H1 (cell line): ENCODE data around the gene IGLON5. TPM values are rescaled to one million over a fixed set of nuclear protein-coding genes. Genes with fewer than 3 reads are reported as not detected.

Source experiments
- CTCF ChIA-PET: fragments of 300-600 bp; sonication (Branson Sonifier 250); formaldehyde crosslinking; loops from one replicate; lab custom pipeline; 2021; ENCODE audit not compliant: partially characterized antibody; lab: Charles Lee
- POLR2A ChIA-PET: fragments of 300-600 bp; sonication (Branson Sonifier 250); formaldehyde crosslinking; loops from one replicate; lab custom pipeline; 2021; ENCODE audit warnings: inconsistent platforms; ENCODE audit not compliant: partially characterized antibody; lab: Charles Lee
- DNase-seq, 2 experiments: peaks; one replicate each; pipeline versions ENCODE4 v3.0.0 to v3.0.0-alpha.2; 2010 to 2022; ENCODE audit warnings: low spot score in 2 of 2, low read depth in 1 of 2, mixed read lengths in 1 of 2
- FAIRE-seq: peaks from 2 replicates; lab custom pipeline; 2011; peaks lifted over from hg19 to GRCh38; lab: Jason Lieb, UNC
- H2AFZ ChIP-seq: 2 replicates; pipeline ENCODE4 v1.8.1; 2012; ENCODE audit warnings: low read length, inconsistent platforms
- H2AK5ac ChIP-seq: 2 replicates; pipeline ENCODE4 v1.6.1; 2013; ENCODE audit warnings: low read depth, low read length
- H2BK120ac ChIP-seq: replicated peaks from 2 replicates; pipeline ENCODE3; 2013; ENCODE audit warnings: low read depth, low read length, inconsistent platforms
- H2BK12ac ChIP-seq: 2 replicates; pipeline ENCODE4 v1.6.1; 2013; ENCODE audit warnings: low read depth, low read length
- H2BK15ac ChIP-seq: 2 replicates; pipeline ENCODE4 v1.6.1; 2013; ENCODE audit warnings: low read length
- H2BK20ac ChIP-seq: 2 replicates; pipeline ENCODE4 v1.6.1; 2013; ENCODE audit warnings: low read length
- H2BK5ac ChIP-seq: 2 replicates; pipeline ENCODE4 v1.6.1; 2013; ENCODE audit warnings: low read depth, low read length
- H3K14ac ChIP-seq: 2 replicates; pipeline ENCODE4 v1.6.1; 2013; ENCODE audit warnings: inconsistent platforms; ENCODE audit not compliant: insufficient read length
- H3K18ac ChIP-seq: 2 replicates; pipeline ENCODE4 v1.6.1; 2013; ENCODE audit warnings: low read length; ENCODE audit errors: extremely low read depth
- H3K23ac ChIP-seq: 2 replicates; pipeline ENCODE4 v1.6.1; 2013; ENCODE audit warnings: inconsistent platforms; ENCODE audit not compliant: insufficient read length
- H3K23me2 ChIP-seq: 2 replicates; pipeline ENCODE4 v1.6.1; 2013; ENCODE audit warnings: low read depth, low read length
- H3K27ac ChIP-seq: 2 replicates; pipeline ENCODE4 v1.6.1; 2011; ENCODE audit warnings: low read depth, low read length, inconsistent platforms
- H3K27me3 ChIP-seq, 4 experiments: replicated peaks in 1 of 4; 1 replicate in 1 of 4; 2 replicates in 3 of 4; pipeline versions ENCODE4 v1.6.1 to v1.8.1; 2011 to 2013; ENCODE audit warnings: low read length in 3 of 4, mild to moderate bottlenecking in 3 of 4, inconsistent platforms in 2 of 4, mixed read lengths in 2 of 4, moderate library complexity in 1 of 4; ENCODE audit not compliant: control insufficient read depth in 3 of 4, insufficient read depth in 3 of 4; ENCODE audit errors: extremely low read depth in 1 of 4
- H3K36me3 ChIP-seq, 4 experiments: 2 replicates each; pipeline versions ENCODE4 v1.6.1 to v1.8.1; 2011 to 2013; ENCODE audit warnings: mild to moderate bottlenecking in 4 of 4, low read length in 3 of 4, moderate library complexity in 2 of 4, control low read depth in 1 of 4, inconsistent platforms in 1 of 4; ENCODE audit not compliant: insufficient read depth in 4 of 4, control insufficient read depth in 2 of 4
- H3K4ac ChIP-seq: replicated peaks from 2 replicates; pipeline ENCODE3; 2013; ENCODE audit warnings: low read length, low read depth, mixed read lengths, inconsistent platforms; ENCODE audit not compliant: insufficient read length
- H3K4me1 ChIP-seq, 4 experiments: replicated peaks in 1 of 4; 1 replicate in 1 of 4; 2 replicates in 3 of 4; pipeline versions ENCODE4 v1.6.1 to v1.8.1; 2011 to 2013; ENCODE audit warnings: low read length in 3 of 4, inconsistent platforms in 2 of 4, mixed read lengths in 1 of 4; ENCODE audit not compliant: insufficient read depth in 4 of 4, control insufficient read depth in 3 of 4
- H3K4me2 ChIP-seq, 2 experiments: 2 replicates each; pipeline versions ENCODE4 v1.6.1 to v1.8.1; 2011 to 2013; ENCODE audit warnings: low read depth in 2 of 2, low read length in 2 of 2, control low read depth in 1 of 2, inconsistent platforms in 1 of 2, mild to moderate bottlenecking in 1 of 2; ENCODE audit not compliant: insufficient read depth in 1 of 2
- H3K4me3 ChIP-seq, 4 experiments: fragments of 200-600, 300-600 bp in 1 of 4; sonication (generic), shearing (Covaris generic), sonication (Bioruptor Twin) in 1 of 4; 2 replicates each; pipeline versions ENCODE4 v1.5.1 to v1.8.1; 2011 to 2016; ENCODE audit warnings: low read length in 4 of 4, low read depth in 3 of 4, control low read depth in 2 of 4, inconsistent platforms in 2 of 4, mild to moderate bottlenecking in 2 of 4, mixed read lengths in 1 of 4, moderate library complexity in 1 of 4; ENCODE audit not compliant: insufficient read depth in 2 of 4; ENCODE audit errors: extremely low read depth in 1 of 4
- H3K56ac ChIP-seq: replicated peaks from 2 replicates; pipeline ENCODE3; 2013; ENCODE audit warnings: low read depth, mild to moderate bottlenecking, mixed read lengths, low read length, inconsistent platforms; ENCODE audit not compliant: insufficient read length
- H3K79me1 ChIP-seq: 2 replicates; pipeline ENCODE4 v1.6.1; 2013; ENCODE audit warnings: low read depth, low read length, control low read depth
- H3K79me2 ChIP-seq, 2 experiments: 2 replicates each; pipeline versions ENCODE4 v1.6.1 to v1.8.1; 2012 to 2013; ENCODE audit warnings: low read length in 2 of 2, mild to moderate bottlenecking in 2 of 2, inconsistent platforms in 1 of 2; ENCODE audit not compliant: insufficient read depth in 2 of 2, control insufficient read depth in 1 of 2
- H3K9ac ChIP-seq, 4 experiments: replicated peaks in 1 of 4; 1 replicate in 1 of 4; 2 replicates in 3 of 4; pipeline versions ENCODE4 v1.6.1 to v1.8.1; 2011 to 2013; ENCODE audit warnings: low read depth in 3 of 4, low read length in 3 of 4, control low read depth in 2 of 4, mild to moderate bottlenecking in 2 of 4, moderate library complexity in 2 of 4, inconsistent platforms in 1 of 4; ENCODE audit errors: extremely low read depth in 1 of 4
- H3K9me3 ChIP-seq, 2 experiments: 2 replicates each; pipeline versions ENCODE4 v1.6.1 to v1.8.1; 2012 to 2013; ENCODE audit warnings: mild to moderate bottlenecking in 2 of 2, moderate library complexity in 2 of 2, control low read depth in 1 of 2, inconsistent platforms in 1 of 2, low read depth in 1 of 2, low read length in 1 of 2, mixed read lengths in 1 of 2; ENCODE audit not compliant: insufficient read depth in 2 of 2
- H4K20me1 ChIP-seq, 2 experiments: replicated peaks in 1 of 2; 2 replicates each; pipeline versions ENCODE3 to v1.8.1; 2011 to 2013; ENCODE audit warnings: inconsistent platforms in 2 of 2, low read length in 2 of 2, mild to moderate bottlenecking in 1 of 2; ENCODE audit not compliant: insufficient read depth in 2 of 2, control insufficient read depth in 1 of 2
- H4K5ac ChIP-seq: 2 replicates; pipeline ENCODE4 v1.6.1; 2013; ENCODE audit warnings: low read length, low read depth, mixed read lengths, inconsistent platforms; ENCODE audit not compliant: insufficient read length
- H4K8ac ChIP-seq: 2 replicates; pipeline ENCODE4 v1.8.0; 2013; ENCODE audit warnings: mild to moderate bottlenecking, moderate library complexity, low read length, inconsistent platforms; ENCODE audit not compliant: insufficient read depth; ENCODE audit errors: extremely low read depth
- H4K91ac ChIP-seq: replicated peaks from 2 replicates; pipeline ENCODE3; 2013; ENCODE audit warnings: low read length, mixed read lengths, inconsistent platforms; ENCODE audit not compliant: insufficient read length
- whole genome bisulfite sequencing, 2 experiments: shearing (Covaris generic) in 1 of 2; methylation state at CpG; one replicate each; pipeline versions ENCODE4 v1.1.6 to v1.1.7; 2013 to 2015; ENCODE audit warnings: low lambda C conversion rate in 2 of 2, mixed read lengths in 2 of 2, inconsistent platforms in 1 of 2, low coverage in 1 of 2, missing lambda C conversion rate in 1 of 2; ENCODE audit not compliant: insufficient replicate concordance in 2 of 2, insufficient coverage in 1 of 2, insufficient read length in 1 of 2; ENCODE audit errors: extremely low coverage in 1 of 2, missing lambda C conversion rate in 1 of 2; 5-methylcytosine and 5-hydroxymethylcytosine counted together
- polyA plus RNA-seq, 7 experiments: library from polyadenylated mRNA; depleted of rRNA in 3 of 7; stranded (reverse) in 5 of 7; unstranded in 2 of 7; fragments of >200 nt in 5 of 7; fragments of 200-250 nt in 2 of 7; gene quantifications; 1 replicate in 5 of 7; 2 replicates in 1 of 7; 4 replicates in 1 of 7; pipeline versions ENCODE4 v1.2.1 to v1.2.3, GENCODE V29; 2011 to 2013; ENCODE audit warnings: missing spikeins in 2 of 7, mixed read lengths in 2 of 7
- total RNA-seq: library from RNA; stranded (reverse); fragmentation: NEBNext Ultra II Directional; extraction: Animal tissue kit (Norgen Biotek cat#: 25700); gene quantifications from 2 replicates; pipeline ENCODE4 v1.2.1, GENCODE V29; 2021

Gene IGLON5
- total and polyA plus RNA-seq, 2 of the 8 experiments (the other 6 are each of a cell fraction or from before 2014, with no cell fraction given): 31.8 to 34.6 TPM

GRCh38 chr19:51331193-51331592 is 19.7 kb downstream of the IGLON5 start:
- H3K27me3 ChIP-seq: peaks cover 0 to 6% (median 4%) of the 10 kb centered on the region in 4 experiments; a peak in 4 of 7 replicates
- H4K5ac ChIP-seq: no peak overlapping the region
- H3K4me3 ChIP-seq: no peak overlapping the region
- ChIA-PET POLR2A (interaction anchor here (1.3 kb wide), 1 partner anchor 11 kb away, joined by 3 read pairs; no protein-coding TSS in a partner anchor), CTCF (interaction anchor here (0.6 to 1.3 kb wide), 2 partner anchors 91 to 1314 kb away, joined by 3 read pairs; no protein-coding TSS in a partner anchor)
- no peak overlapping the region for H2BK12ac ChIP-seq
- H4K91ac ChIP-seq: no peak overlapping the region
- no peak overlapping the region for H3K27ac ChIP-seq
- H3K23me2 ChIP-seq: peaks cover 4% of the 10 kb centered on the region; the same call in 1 of the 2 replicates
- H3K4ac ChIP-seq: no peak overlapping the region
- WGBS, 2 experiments: 79% methylated on average over 3 of the region's 3 CpGs; no CpG with 5 or more reads in 1 of the 2 experiments
- H3K79me1 ChIP-seq: no peaks in the 10 kb centered on the region
- H3K36me3 ChIP-seq: peaks cover 0 to 16% (median 2%) of the 10 kb centered on the region in 4 experiments; a peak in 4 of 8 replicates
- no peaks in the 10 kb centered on the region for H3K79me2 ChIP-seq
- H2BK5ac ChIP-seq: no peak overlapping the region
- no peak overlapping the region for H2BK15ac ChIP-seq
- H3K23ac ChIP-seq: no peak overlapping the region
- H4K8ac ChIP-seq: no peak overlapping the region
- peaks cover 0 to 8% (median 5%) of the 10 kb centered on the region in 4 experiments; a peak in 4 of 7 replicates for H3K4me1 ChIP-seq
- H3K9me3 ChIP-seq: no peaks in the 10 kb centered on the region; a peak in 1 of 4 replicates
- H2AK5ac ChIP-seq: no peak overlapping the region
- H3K4me2 ChIP-seq: no peak overlapping the region
- H3K18ac ChIP-seq: no peak overlapping the region
- FAIRE-seq: no peak
- H2AFZ ChIP-seq: no peak overlapping the region
- H3K14ac ChIP-seq: no peak overlapping the region
- no peak overlapping the region for H2BK120ac ChIP-seq
- H3K56ac ChIP-seq: no peak overlapping the region
- no peak overlapping the region for H3K9ac ChIP-seq
- H4K20me1 ChIP-seq: no peaks in the 10 kb centered on the region
- no peak overlapping the region for H2BK20ac ChIP-seq
- DNase-seq: no peak
